Inflammatory macrophage treated with lipopolysaccharide for 1 hour (primary cell): ENCODE results near the gene UBAP1.
"Not testable (repeated sequence)": the region's sequence is repeated elsewhere in the genome, so short reads cannot be mapped to it uniquely, and the experiment has no call there.

ENCODE experiments used
- DNase-seq, 2 donors: peaks; one replicate each; pipeline ENCODE4 v3.0.0-alpha.2; 2020 to 2022

The UBAP1 gene

GRCh38 chr9:34226144-34226760, 47.4 kb downstream of the UBAP1 start:
- DNase-seq: not testable (repeated sequence)

DNA sequence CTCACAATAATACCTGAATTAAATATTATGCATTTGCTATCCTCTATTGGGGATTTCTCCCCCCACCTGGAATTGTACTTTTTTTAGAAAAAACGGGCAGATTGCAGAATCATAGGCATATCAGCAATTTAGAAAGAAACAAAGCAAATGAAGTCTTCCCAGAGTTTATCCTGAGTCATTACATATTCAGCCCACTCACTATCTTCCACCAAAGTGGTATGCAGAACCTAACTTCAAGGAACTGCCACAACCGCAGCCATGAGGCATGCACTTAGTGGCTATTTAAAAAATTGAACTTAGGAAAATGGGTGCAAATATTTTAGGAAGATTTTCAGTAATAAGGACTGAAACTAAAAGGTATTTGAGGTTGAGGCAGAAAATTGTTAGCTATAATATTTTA, 48.6 kb downstream of the UBAP1 start:
- peak; percentile 38 to 62 for DNase-seq

DNA sequence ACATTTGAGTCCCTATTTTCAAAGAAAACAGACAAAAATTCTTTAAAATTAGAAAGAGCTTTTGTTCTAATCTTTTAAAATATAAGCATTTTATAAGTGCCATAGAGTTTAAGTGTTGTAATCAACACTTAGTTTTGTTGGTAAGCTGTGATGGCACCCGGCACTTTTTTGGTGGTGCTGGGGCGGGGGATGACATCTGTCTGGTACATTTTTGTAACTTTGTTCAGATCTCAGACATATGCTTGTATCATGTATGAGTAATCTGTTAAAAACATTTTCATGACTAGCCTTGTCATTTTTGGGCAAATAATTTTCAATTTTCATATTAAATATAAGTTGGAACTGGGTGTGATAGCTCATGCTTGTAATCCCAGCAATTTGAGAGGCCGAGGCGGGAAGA, 51.7 kb downstream of the UBAP1 start:
- DNase-seq: no peak

- peak; percentile 54 to 77 for DNase-seq
Measured at GRCh38 chr9:34232201-34232600, 53.4 kb downstream of the UBAP1 start.

DNA sequence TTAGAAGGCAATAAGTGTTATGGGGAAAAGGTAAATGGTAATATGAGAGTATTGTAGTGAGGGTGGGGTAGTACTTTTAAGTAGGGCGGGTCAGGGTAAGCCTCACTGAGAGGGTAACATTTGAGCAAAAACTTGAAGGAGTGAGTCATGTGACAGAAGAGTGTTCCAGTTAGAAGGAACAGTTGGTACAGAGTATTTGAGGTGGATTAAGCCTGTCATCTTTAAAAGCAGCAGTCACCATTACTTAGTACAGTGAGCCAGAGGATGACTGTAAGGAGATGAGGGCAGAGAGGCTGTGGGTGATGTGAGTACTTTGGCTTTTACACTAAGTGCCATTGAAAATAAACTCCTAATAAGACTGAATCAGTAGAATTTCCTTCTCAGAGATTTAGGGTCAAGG, 54.8 kb downstream of the UBAP1 start:
- no peak for DNase-seq

DNA sequence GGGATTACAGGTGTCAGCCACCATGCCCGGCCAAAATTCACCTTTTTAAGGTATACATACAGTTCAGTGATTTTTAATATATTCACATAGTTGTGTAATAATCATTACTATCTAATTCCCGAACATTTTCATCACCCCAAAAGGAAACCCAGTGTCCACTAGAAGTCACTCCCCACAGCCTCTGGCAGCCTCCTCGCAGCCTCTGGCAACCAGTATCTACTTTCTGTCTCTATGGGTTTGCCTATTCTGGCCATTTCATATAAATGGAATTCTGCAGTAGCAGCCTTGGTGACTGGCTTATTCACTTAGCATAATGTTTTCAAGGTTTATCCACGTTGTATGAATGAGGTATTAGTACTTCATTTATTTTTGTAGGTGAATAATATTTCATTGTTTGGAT, 59.0 kb downstream of the UBAP1 start:
- DNase-seq: no peak

DNA sequence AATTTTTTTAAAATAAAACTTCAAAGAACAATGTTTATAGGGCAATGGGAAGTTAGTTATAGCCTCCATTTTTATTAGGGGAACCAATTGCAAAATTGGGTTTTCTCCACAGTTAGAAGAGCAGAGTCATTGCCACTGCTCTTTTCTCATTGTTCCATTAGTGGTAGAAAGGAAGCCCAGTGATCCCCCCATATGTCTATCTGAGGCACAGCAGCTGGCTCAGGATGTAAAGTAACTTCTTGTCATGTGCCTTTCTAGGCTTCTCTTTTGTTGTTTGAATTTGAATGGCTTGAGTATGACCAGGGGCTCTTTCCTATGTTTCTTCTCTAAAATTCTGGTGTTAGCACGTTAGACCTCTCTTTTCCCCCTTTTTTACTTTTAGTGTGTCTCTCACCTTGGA, 61.2 kb downstream of the UBAP1 start:
- peak; percentile 38 to 45 for DNase-seq

- no peak for DNase-seq
Measured at GRCh38 chr9:34242830-34243229, 64.0 kb downstream of the UBAP1 start.

DNA sequence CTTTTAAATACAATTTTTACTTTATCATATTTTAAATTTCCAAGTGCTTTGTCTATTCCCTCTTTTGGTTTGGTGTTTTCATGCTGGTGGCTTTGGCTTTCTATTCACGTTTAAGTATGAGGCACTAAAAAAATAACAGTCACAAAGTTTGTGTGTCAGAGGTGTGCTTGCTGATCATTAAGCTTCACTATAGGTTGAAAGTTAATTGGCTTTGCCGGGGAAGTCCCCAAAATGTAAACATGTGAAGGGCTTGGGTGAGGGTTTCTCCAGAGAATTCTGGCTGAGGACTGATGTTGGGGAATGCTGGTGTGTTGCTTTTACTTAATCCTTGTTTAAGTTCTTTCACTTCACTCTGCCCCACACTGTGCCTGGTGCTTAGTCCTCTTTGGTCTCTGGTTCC, 66.4 kb downstream of the UBAP1 start:
- not testable (repeated sequence) for DNase-seq

DNA sequence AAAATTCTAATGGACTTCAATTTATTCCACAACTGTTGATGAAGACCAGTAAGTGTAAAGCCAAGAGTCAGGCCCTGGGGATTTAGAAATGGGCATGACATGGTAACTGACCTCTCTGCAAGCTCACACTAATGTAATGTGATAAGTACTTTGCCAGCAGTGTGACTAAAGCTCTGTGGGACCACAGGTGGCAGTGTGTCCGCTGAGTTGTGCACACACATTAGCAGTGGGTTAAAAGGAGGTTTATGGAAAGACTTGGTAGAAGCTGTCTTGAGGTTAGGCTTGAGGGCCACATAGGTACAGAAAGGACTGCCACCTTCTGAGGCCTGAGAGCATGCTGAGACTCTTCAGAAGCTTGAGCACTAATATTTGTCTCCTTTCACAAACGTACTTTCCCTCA, 67.6 kb downstream of the UBAP1 start:
- no peak for DNase-seq

GRCh38 chr9:34247782-34248181, 68.9 kb downstream of the UBAP1 start:
- DNase-seq: not testable (repeated sequence)

DNA sequence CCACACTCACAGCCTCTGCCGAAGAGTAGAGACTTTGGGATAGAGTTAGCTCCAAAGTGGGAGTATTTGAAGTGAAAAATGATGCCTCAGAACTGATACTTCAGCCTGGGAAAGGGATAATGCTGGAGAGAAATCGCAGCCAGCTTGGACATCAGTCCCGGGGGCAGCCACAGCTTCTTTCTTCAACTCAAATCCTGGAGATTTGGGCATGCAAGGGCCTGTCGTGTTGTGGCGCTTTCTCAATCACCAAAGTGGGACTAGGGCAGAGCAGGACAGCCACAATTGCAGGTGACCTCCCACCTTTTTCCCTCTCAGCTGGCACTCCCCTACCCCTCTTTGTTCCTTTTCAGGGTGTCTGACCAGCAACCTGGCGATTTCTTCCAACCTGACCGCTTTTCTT, 70.4 kb downstream of the UBAP1 start:
- DNase-seq: no peak

DNA sequence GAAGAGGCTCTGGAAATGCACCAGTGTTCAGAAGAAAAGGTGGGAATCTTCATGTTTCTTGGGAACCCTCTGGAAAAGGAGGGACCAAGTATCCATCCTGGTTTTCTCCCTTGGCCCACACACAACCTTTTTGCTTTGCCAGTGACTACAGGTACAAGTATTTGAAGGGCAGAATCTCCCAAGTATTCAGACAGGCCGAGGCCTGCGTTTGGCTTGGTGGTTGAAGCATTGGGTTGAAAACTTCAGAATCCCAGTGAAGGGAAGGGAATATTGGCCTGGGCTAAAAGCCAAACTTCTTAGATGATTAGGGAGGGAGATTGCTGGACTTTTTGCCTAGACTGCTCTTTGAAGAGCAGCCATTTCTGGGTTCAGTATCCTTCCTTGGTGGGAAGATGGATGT, 71.9 kb downstream of the UBAP1 start:
- no peak for DNase-seq

- no peak for DNase-seq
Measured at GRCh38 chr9:34252016-34252415, 73.2 kb downstream of the UBAP1 start.

DNA sequence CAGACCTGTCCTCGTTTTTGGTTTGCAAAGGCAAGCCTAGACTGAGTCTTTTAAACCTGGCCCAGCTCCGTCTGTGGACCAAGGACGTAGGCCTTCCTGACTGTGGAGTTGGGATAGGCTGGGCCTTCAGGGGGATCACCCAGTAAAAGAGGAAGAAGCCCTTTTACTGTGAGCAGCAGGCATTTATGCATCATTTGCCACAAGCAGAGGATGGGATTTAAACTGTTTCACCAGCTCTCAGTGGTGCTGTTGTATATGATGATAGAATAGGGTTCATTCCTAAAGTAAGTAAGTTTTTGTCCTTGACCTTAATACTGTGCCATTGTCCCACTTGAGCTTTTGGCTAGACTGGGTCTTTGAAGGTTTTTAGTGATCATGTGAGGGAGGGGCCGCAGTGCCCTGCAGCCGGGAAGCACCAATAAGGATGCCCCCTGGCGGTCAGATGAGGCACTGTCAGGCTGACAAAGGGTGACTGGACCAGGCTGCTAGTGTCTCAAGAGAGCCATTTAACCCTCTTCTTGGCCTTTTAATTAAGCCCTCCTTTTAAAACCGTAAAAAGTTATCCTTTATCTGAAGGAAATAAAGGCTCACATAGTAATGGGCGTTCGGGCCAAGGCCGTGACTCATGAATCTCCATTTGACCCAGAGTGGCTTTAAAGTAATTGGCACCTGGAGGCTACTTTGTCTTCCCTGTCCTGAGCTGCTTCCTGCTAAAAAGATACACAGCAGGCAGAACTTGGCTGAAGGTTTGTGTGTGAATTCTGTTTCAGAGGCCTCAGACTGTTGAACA, 74.0 kb downstream of the UBAP1 start:
- peak in 1 of 2 donors; percentile 76 for DNase-seq

DNA sequence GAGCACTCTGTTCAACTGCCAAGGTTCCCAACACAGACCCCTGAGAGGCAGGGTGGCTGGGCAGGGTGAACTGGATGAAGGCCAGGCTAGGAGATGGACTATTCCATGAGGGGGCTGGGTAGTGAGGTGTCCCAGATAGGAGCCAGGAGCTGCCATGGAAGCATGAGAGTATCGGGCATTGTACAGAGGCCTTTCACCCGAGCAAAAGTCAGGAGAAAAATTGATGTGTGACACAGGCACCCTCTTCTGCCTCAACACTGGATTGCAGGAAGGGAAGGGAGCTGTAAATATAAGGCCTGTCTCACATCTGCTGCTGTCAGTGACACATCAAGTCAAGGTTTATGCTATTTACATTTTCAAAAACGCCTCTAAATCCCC, 74.6 kb downstream of the UBAP1 start:
- DNase-seq: no peak

- no peak for DNase-seq
Measured at GRCh38 chr9:34254141-34254913, 75.5 kb downstream of the UBAP1 start.

DNA sequence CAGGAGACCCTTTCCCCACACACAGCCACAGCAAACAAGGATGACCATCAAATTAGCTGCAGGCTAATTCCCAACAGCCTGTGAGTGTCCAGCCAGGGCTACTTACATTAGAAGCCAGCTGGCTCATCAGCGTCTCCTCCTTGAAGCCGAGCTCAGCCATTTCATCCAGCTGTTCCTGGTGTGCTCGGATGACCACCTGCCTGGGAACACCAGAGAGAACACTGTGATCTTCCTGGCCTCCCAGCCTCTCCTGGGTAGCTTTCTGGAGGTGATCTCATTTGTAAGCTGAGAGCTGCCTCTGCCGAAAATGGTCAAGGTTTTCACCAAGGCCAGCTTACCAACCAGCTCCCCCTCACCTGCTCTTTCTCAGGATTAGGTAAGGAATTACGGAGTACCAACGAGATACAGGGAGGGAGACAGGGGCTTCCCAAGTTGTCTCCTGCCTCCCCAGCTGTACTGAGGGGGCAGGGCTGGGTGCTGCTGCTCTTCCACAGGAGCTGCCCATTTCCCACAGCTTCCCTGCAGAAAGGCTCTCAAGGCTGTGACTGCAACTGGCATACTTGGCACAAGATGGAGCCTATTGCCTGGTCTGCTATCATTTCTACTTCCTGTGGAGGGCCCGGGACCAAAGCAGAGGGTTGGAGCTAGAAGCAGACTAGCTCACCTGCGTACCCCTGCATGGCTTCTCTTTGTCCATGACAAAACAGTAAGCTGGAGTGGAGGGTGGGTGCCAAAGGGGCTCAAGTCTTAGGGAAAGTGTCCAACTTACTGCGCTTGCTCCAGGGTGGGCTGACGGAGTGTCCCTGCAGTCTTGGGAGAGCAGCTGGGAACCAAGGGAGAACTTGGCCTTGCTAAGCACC, 76.4 kb downstream of the UBAP1 start:
- no peak for DNase-seq

DNA sequence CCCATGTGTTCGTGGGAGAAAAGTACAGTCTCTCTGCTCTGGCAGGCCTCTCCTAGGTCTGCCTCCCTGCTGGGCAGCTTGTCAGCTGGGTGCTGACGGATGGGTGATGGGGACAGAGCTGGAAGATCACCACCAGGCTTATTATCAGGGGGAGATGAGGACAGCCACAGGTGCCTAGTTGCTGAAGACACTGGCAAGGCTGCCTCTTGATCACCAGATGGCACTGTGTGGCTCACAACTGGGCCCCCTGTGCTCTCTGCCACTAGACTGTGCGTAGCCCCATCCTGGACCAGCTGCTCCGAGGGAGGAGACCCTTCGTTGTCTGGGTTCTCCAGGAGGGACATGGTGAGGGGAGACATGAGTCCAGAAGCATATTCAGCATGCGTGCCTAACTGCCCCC, 77.3 kb downstream of the UBAP1 start:
- no peak for DNase-seq

DNA sequence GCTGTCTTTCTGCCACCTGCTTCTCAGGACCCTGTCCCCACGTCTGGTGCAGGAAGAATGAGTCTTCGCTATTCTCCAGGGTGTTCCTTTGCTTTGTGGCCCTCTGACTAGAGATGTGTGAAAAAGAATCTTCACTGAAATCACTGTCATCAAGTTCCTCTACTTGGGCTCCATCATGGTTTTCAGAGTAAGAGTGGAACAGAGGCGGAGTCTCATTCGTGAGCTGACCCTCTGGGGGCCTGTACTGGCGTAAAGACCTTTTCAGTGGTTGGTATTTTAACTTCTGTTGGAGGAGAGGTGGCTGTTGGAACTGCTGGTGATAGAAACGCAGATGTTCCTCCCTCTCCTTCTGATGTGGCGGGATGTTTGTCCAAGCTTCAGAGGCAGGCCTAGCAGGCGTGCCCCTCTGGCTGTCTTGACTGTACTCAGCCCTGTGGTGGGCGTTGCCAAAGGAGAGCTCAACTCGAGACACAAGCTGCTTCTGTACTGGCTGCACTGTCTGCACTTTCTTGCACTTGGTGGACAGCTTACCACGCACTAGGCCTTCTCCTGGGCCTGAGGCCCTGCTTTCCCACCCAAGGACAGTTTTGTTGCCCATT, 78.2 kb downstream of the UBAP1 start:
- DNase-seq: no peak

DNA sequence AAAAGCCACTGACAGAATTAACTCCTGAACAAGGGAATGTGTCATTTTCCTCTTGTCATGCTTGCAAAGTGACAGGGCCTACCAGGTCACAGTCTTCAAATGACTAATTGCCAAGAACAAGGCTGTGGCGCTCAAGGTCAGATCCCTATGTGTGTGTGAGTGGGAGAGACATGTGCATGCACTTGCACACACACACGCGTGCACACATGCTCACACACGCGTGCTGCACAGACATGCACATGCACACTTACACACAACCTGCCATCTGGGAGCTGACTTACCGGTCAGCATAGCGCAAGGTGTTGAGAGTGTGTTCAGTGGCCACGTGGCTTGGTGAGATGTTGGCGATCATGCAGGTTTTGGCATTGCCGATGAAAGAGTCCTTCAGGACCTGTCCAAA, 80.5 kb downstream of the UBAP1 start:
- DNase-seq: no peak

DNA sequence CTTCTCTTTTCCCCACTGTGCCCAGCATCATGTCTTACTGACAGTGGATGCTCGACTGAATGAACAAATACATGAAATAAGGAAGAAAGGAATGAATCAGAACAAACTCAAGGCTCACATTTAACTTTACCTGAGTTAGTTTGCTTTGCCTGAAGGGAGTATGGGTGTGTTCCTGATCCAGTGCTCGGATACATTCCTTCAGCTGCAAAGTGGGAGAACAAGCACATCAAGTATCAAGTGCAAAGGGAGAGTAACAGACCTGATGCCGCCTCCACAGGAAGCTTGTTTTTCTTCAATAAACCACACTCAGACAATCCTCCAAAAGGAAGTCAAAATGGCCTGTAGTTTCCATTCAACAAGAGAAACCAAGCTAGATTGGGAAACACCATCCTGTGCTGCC, 84.1 kb downstream of the UBAP1 start:
- DNase-seq: peak in 1 of 2 donors; percentile 4

- DNase-seq: no peak
Measured at GRCh38 chr9:34267660-34268059, 88.8 kb downstream of the UBAP1 start.
